ENCODE results near the gene RALGPS2. TPM values are rescaled to one million over a fixed set of nuclear protein-coding genes. Genes with fewer than 3 reads are reported as not detected.

Gene RALGPS2
- total RNA-seq, 1 experiment from 2014 or later = 16.5 TPM

- DNase-seq (ENCODE audit: low spot score) = no peak
These were observed 238.0 kb downstream of the RALGPS2 start for GRCh38 chr1:178962853-178963711.

- DNase-seq (ENCODE audit: low spot score) = no peak
These were observed 239.7 kb downstream of the RALGPS2 start for GRCh38 chr1:178964469-178965330.

DNA sequence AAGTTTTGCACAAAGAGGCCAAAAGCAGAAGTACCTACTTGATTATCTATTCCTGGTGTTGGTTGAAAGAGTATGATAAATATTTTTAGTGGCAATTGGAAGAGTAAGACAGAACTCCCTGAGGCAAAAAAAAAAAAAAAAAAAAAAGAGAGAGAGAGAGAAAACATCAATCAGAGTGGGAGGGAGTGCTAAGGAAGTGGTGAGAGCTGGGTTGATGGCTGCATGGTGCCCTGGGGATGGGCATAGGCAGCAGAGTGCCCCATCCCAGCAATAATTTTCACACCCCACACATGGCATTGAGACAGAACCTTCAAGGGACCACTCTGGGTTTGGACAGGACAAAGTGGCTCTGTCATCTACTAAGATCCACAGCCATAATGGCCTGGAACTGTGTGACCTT, 241.3 kb downstream of the RALGPS2 start:
- DNase-seq (ENCODE audit: low spot score) = no peak

DNA sequence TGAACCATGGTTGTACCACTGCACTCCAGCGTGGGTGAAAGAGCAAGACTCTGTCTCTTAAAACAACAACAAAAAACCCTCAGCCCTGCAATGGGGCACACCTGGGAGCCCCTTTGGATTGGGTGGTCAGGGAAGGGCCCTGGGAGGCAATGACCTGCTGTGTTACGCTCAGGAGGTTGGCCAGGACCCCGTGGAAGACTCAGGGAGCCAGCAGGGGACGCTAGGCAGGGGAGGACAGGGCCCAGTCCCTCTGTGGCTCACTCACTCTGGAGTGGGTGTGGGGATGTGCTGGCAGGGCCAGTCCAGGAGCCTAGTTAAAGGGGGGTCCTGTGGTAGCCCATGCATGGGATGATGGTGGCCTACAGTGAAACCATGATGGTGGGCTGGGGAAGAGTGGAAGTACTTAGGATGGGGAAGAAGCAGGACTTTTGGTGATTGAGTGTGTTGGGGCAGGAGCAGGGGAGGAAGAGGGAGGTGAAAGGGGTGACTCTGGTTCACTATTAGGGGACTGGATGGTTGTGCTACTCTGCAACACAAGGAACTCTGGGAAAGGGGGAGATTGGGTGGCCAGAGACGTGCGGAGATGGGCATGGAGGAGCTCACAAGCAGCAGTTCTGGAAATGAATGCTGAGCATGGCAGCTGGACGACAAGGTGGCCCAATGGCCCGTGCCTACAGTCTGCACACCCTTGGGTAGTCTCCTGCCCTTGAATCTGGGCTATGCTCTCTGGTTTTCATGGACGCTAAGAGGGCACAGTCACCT, 244.4 kb downstream of the RALGPS2 start:
- no peak for DNase-seq (ENCODE audit: low spot score)

DNA sequence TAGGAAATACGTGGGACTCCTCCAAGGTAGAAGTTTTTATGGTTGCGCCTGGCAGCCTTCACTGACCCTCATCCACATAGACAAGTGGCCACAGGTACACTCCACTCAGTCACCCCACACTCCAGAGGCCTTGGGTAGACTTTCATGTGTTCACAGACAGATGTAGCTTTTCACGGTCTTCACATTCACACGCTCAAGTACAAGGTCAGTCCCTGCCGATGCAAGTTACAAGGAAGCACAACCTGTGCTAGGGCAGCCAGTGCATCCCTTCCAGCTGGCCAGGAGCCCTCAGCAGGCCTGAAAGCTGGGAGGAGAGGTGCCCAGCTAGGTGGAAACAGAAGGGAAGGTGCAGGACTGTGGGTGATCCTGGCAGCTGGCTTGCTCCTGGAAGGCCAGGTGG, 245.1 kb downstream of the RALGPS2 start:
- DNase-seq (ENCODE audit: low spot score) = no peak

Other genes starting within 250 kb of the RALGPS2 start
- not detected in 2 replicates for gene CLEC20A, start 228.3 kb upstream of the RALGPS2 start, total RNA-seq (2014; rRNA removed; shearing (Covaris generic))
- gene TEX35, start 212.1 kb upstream of the RALGPS2 start, total RNA-seq (2014; rRNA removed; shearing (Covaris generic)) = not detected in 2 replicates
- not detected in 2 replicates for gene ANGPTL1, start 145.8 kb downstream of the RALGPS2 start, total RNA-seq (2014; rRNA removed; shearing (Covaris generic))

Data from A172 (cell line).